HCT116 (cell line): Measurements from ENCODE around the gene EGFL6. TPM values are rescaled to one million over a fixed set of nuclear protein-coding genes. Genes with fewer than 3 reads are reported as not detected.

ENCODE experiments used
- ATAC-seq: fragments of 200-7000 bp; cut with Tn5 transposase; 2 replicates; pipeline ENCODE4 v1.9.1; 2020; ENCODE audit warnings: mild to moderate bottlenecking, moderate library complexity
- BruUV-seq: library from RNA; stranded (reverse); fragments of 400-500 nt; replicated peaks from 2 replicates; lab custom pipeline; 2021; lab: Mats Ljungman, UMichigan
- CTCF ChIA-PET: fragments of 300-600 bp; sonication (Branson Sonifier 250); formaldehyde crosslinking; loops from one replicate; lab custom pipeline; 2021; ENCODE audit warnings: antibody characterized with exemption; lab: Charles Lee
- POLR2A ChIA-PET: fragments of 300-600, 350-600 bp; sonication (Branson Sonifier 250); formaldehyde crosslinking; loops from one replicate; lab custom pipeline; 2021; ENCODE audit warnings: antibody characterized with exemption; lab: Charles Lee
- RAD21 ChIA-PET, 2 experiments: fragments of 300-600 bp; sonication (Branson Sonifier 250); formaldehyde crosslinking; loops; one replicate each; lab custom pipeline; 2023; ENCODE audit warnings: low total read pairs in 2 of 2; ENCODE audit not compliant: uncharacterized antibody in 2 of 2, unreplicated experiment in 2 of 2, low non-redundant PET in 1 of 2; lab: Charles Lee
- DNase-seq: peaks from one replicate; pipeline ENCODE4 v3.0.0-alpha.2; 2010; ENCODE audit warnings: low read depth, low spot score
- H2AFZ ChIP-seq: fragments of 200-600 bp; shearing (Covaris generic), sonication (generic); 2 replicates; pipeline ENCODE4 v1.6.1; 2017; ENCODE audit warnings: low read depth, mixed run types, mixed read lengths, antibody characterized with exemption, low read length; ENCODE audit not compliant: poor library complexity, severe bottlenecking
- H3K27ac ChIP-seq: 2 replicates; pipeline ENCODE4 v1.5.1; 2012; ENCODE audit warnings: low read depth, low read length
- H3K27me3 ChIP-seq: fragments of 200-600 bp; sonication (generic); 2 replicates; pipeline ENCODE4 v1.6.1; 2016; ENCODE audit warnings: mixed run types, low read length, mixed read lengths; ENCODE audit not compliant: insufficient read depth
- H3K36me3 ChIP-seq, 2 experiments: fragments of 200-500 bp in 1 of 2; fragments of 200-600 bp in 1 of 2; sonication (Bioruptor generic) in 1 of 2; sonication (generic) in 1 of 2; 2 replicates each; pipeline versions ENCODE4 v1.5.1 to v1.6.1; 2014 to 2016; ENCODE audit warnings: low read length in 2 of 2, inconsistent platforms in 1 of 2, mixed read lengths in 1 of 2, mixed run types in 1 of 2; ENCODE audit not compliant: insufficient read depth in 2 of 2, control insufficient read depth in 1 of 2
- H3K4me1 ChIP-seq, 2 experiments: fragments of 200-600 bp in 1 of 2; sonication (generic) in 1 of 2; 2 replicates each; pipeline versions ENCODE4 v1.5.1 to v1.6.1; 2012 to 2017; ENCODE audit warnings: low read length in 2 of 2, inconsistent platforms in 1 of 2, mild to moderate bottlenecking in 1 of 2, mixed read lengths in 1 of 2, mixed run types in 1 of 2, moderate library complexity in 1 of 2; ENCODE audit not compliant: insufficient read depth in 2 of 2, control insufficient read depth in 1 of 2
- H3K4me2 ChIP-seq: fragments of 200-600 bp; sonication (generic); 2 replicates; pipeline ENCODE4 v1.6.1; 2017; ENCODE audit warnings: mixed run types, low read length, mixed read lengths
- H3K4me3 ChIP-seq, 2 experiments: fragments of 200-600 bp in 1 of 2; sonication (generic) in 1 of 2; replicated peaks in 1 of 2; 2 replicates each; pipeline ENCODE4 v1.5.1; 2011 to 2016; ENCODE audit warnings: low read length in 2 of 2, control low read depth in 1 of 2, low read depth in 1 of 2, mild to moderate bottlenecking in 1 of 2, mixed read lengths in 1 of 2, mixed run types in 1 of 2
- H3K79me2 ChIP-seq: fragments of 200-600 bp; sonication (generic); 2 replicates; pipeline ENCODE4 v1.6.1; 2017; ENCODE audit warnings: mild to moderate bottlenecking, mixed run types, low read length, moderate library complexity, mixed read lengths; ENCODE audit not compliant: insufficient read depth
- H3K9ac ChIP-seq: fragments of 200-600 bp; sonication (generic); 2 replicates; pipeline ENCODE4 v1.6.1; 2016; ENCODE audit warnings: low read length, mixed read lengths
- H3K9me2 ChIP-seq: fragments of 200-600 bp; sonication (generic), shearing (Covaris generic); 2 replicates; pipeline ENCODE4 v1.6.1; 2017; ENCODE audit warnings: mixed run types, mild to moderate bottlenecking, moderate library complexity; ENCODE audit not compliant: insufficient read depth
- H3K9me3 ChIP-seq, 2 experiments: fragments of 200-500 bp in 1 of 2; fragments of 200-600 bp in 1 of 2; sonication (Bioruptor generic) in 1 of 2; sonication (generic) in 1 of 2; 2 replicates each; pipeline ENCODE4 v1.6.1; 2014 to 2017; ENCODE audit warnings: low read length in 2 of 2, mixed read lengths in 2 of 2, inconsistent platforms in 1 of 2, low read depth in 1 of 2, mild to moderate bottlenecking in 1 of 2, mixed run types in 1 of 2, moderate library complexity in 1 of 2; ENCODE audit not compliant: control insufficient read depth in 1 of 2, insufficient read depth in 1 of 2
- H4K20me1 ChIP-seq: fragments of 200-600 bp; sonication (generic), shearing (Covaris generic); 2 replicates; pipeline ENCODE4 v1.6.1; 2017; ENCODE audit warnings: mixed run types, mild to moderate bottlenecking, moderate library complexity; ENCODE audit not compliant: insufficient read depth
- ATF3 ChIP-seq: IDR thresholded peaks from 2 replicates; pipeline ENCODE4 v1.6.1; 2012
- CBX3 ChIP-seq: IDR thresholded peaks from 2 replicates; pipeline ENCODE4 v1.6.1; 2012; ENCODE audit warnings: low read depth
- CTCF ChIP-seq, 3 experiments: fragments of 200-600 bp in 1 of 3; sonication (generic) in 1 of 3; IDR thresholded peaks in 2 of 3; conservative IDR thresholded peaks in 1 of 3; 2 replicates each; pipeline ENCODE4 v1.5.1; 2012 to 2017; ENCODE audit warnings: low read depth in 2 of 3, low read length in 2 of 3, antibody characterized with exemption in 1 of 3, borderline replicate concordance in 1 of 3, control low read depth in 1 of 3, mild to moderate bottlenecking in 1 of 3, mixed read lengths in 1 of 3, mixed run types in 1 of 3, moderate library complexity in 1 of 3; ENCODE audit not compliant: insufficient read depth in 1 of 3
- EGR1 ChIP-seq: IDR thresholded peaks from 2 replicates; pipeline ENCODE4 v1.6.1; 2012; ENCODE audit warnings: low read depth
- EZH2 ChIP-seq: fragments of 200-600 bp; sonication (generic); IDR thresholded peaks from 2 replicates; pipeline ENCODE4 v1.6.1; 2017; ENCODE audit warnings: antibody characterized with exemption, mixed run types
- EZH2phosphoT487 ChIP-seq: fragments of 200-600 bp; IDR thresholded peaks from 2 replicates; pipeline ENCODE4 v1.6.1; 2018; ENCODE audit warnings: antibody characterized with exemption, borderline replicate concordance
- FOSL1 ChIP-seq: IDR thresholded peaks from 2 replicates; pipeline ENCODE4 v1.6.1; 2012; ENCODE audit warnings: low read depth
- JUND ChIP-seq: IDR thresholded peaks from 2 replicates; pipeline ENCODE4 v1.6.1; 2012
- MAX ChIP-seq: IDR thresholded peaks from 2 replicates; pipeline ENCODE4 v1.6.1; 2012
- POLR2A ChIP-seq: IDR thresholded peaks from 2 replicates; pipeline ENCODE4 v1.7.0; 2011; ENCODE audit warnings: borderline replicate concordance; ENCODE audit not compliant: insufficient read depth, insufficient read length; ENCODE audit errors: extremely low read depth
- POLR2AphosphoS5 ChIP-seq: IDR thresholded peaks from 2 replicates; pipeline ENCODE4 v1.6.1; 2011; ENCODE audit warnings: mild to moderate bottlenecking, low read depth, low read length, moderate library complexity
- RAD21 ChIP-seq: IDR thresholded peaks from 2 replicates; pipeline ENCODE4 v1.6.1; 2012; ENCODE audit warnings: low read depth, mild to moderate bottlenecking
- REST ChIP-seq: IDR thresholded peaks from 2 replicates; pipeline ENCODE4 v1.6.1; 2012; ENCODE audit warnings: low read depth
- SIN3A ChIP-seq: IDR thresholded peaks from 2 replicates; pipeline ENCODE4 v1.6.1; 2012; ENCODE audit warnings: low read depth
- SRF ChIP-seq: IDR thresholded peaks from 2 replicates; pipeline ENCODE4 v1.6.1; 2012; ENCODE audit warnings: low read depth
- TCF7L2 ChIP-seq: IDR thresholded peaks from 2 replicates; pipeline ENCODE4 v1.7.0; 2011; ENCODE audit warnings: borderline replicate concordance, inconsistent platforms; ENCODE audit not compliant: insufficient read depth, insufficient read length; ENCODE audit errors: extremely low read depth
- YY1 ChIP-seq: IDR thresholded peaks from 2 replicates; pipeline ENCODE4 v1.6.1; 2011; ENCODE audit warnings: low read length, low read depth, moderate library complexity, mild to moderate bottlenecking; ENCODE audit not compliant: insufficient replicate concordance; ENCODE audit errors: extremely low read depth
- ZBTB33 ChIP-seq: IDR thresholded peaks from 2 replicates; pipeline ENCODE4 v1.6.1; 2011; ENCODE audit warnings: mild to moderate bottlenecking, low read length, moderate library complexity; ENCODE audit not compliant: insufficient replicate concordance; ENCODE audit errors: extremely low read depth
- ZFX ChIP-seq: fragments of 450-650 bp; IDR thresholded peaks from 2 replicates; pipeline ENCODE4 v1.6.1; 2017
- intact Hi-C: fragments of 100-400 bp; cut with micrococcal nuclease; formaldehyde crosslinking; loops from 2 replicates; pipeline ENCODE4 v1.10.0; 2022
- total RNA-seq: library from RNA; stranded (reverse); gene quantifications from one replicate; pipeline ENCODE4 v1.2.1, GENCODE V29; 2021; ENCODE audit not compliant: unreplicated experiment

Gene EGFL6
- total RNA-seq, 1 experiment from 2014 or later, result not detected

- H4K20me1 ChIP-seq, result no peaks in the 10 kb centered on the region
- H3K9ac ChIP-seq, result no peak overlapping the region
- POLR2A ChIA-PET, result no interaction called here
- no peaks in the 10 kb centered on the region for H3K4me1 ChIP-seq
- intact Hi-C loops, result no loop called here
- ATAC-seq (no peak), DNase-seq (no peak)
- no peak overlapping the region for H3K4me2 ChIP-seq
- H3K9me3 ChIP-seq, result no peaks in the 10 kb centered on the region
- no peaks in the 10 kb centered on the region for H3K9me2 ChIP-seq
- H3K4me3 ChIP-seq, result no peak overlapping the region
- CTCF ChIA-PET, result no interaction called here
- H3K27ac ChIP-seq, result no peak overlapping the region
- RAD21 ChIA-PET, result no interaction called here
- no peaks in the 10 kb centered on the region for H3K79me2 ChIP-seq
- no peak for TF ChIP-seq EGR1
- TF ChIP-seq RAD21, result no peak
- no peak for TF ChIP-seq POLR2A
- TF ChIP-seq EZH2, result no peak
- no peak for TF ChIP-seq POLR2AphosphoS5
- no peak for TF ChIP-seq EZH2phosphoT487
- TF ChIP-seq ATF3, result no peak
- no peak for TF ChIP-seq TCF7L2
- no peak for TF ChIP-seq CBX3
- no peak for TF ChIP-seq SIN3A
- no peak for TF ChIP-seq FOSL1
- no peak for TF ChIP-seq MAX
- no peak for TF ChIP-seq ZFX
- TF ChIP-seq REST, result no peak
- no peak for TF ChIP-seq JUND
- no peak for TF ChIP-seq SRF
- no peak for TF ChIP-seq YY1
- no peak for TF ChIP-seq ZBTB33
- TF ChIP-seq CTCF (IDR thresholded peaks at IDR 0.05 in 2 of 3, conservative IDR thresholded peaks at IDR 0.05 in 1 of 3; ENCODE audit: borderline replicate concordance in 1 of 3, insufficient read depth in 1 of 3, low read depth in 2 of 3, low read length in 2 of 3), result no peak
- no peak overlapping the region for H2AFZ ChIP-seq
- H3K27me3 ChIP-seq, result no peaks in the 10 kb centered on the region
- H3K36me3 ChIP-seq, result no peaks in the 10 kb centered on the region
- no TSS peak for BruUV-seq
These were observed 10.3 kb downstream of the EGFL6 start for GRCh38 chrX:13579661-13580060.
